NK-92 (cell line): ENCODE measurements around the gene AMZ1.
"Not testable (repeated sequence)": the region's sequence is repeated elsewhere in the genome, so short reads cannot be mapped to it uniquely, and the experiment has no call there.

Source experiments
- DNase-seq: peaks from one replicate; lab custom pipeline; 2025; ENCODE audit not compliant: unreplicated experiment; lab: John Stamatoyannopoulos, UW

AMZ1 gene

GRCh38 chr7:2710286-2710655, 22.3 kb downstream of the AMZ1 start:
- DNase-seq: no peak

GRCh38 chr7:2710901-2711551, 23.0 kb downstream of the AMZ1 start:
- no peak for DNase-seq

GRCh38 chr7:2711895-2712675, 24.1 kb downstream of the AMZ1 start:
- no peak for DNase-seq

GRCh38 chr7:2713370-2713769, 25.4 kb downstream of the AMZ1 start:
- no peak for DNase-seq

GRCh38 chr7:2713978-2714377, 26.0 kb downstream of the AMZ1 start:
- DNase-seq: no peak

- DNase-seq: no peak
These were observed 26.6 kb downstream of the AMZ1 start for GRCh38 chr7:2714636-2715035.

- no peak for DNase-seq
These were observed 27.6 kb downstream of the AMZ1 start for GRCh38 chr7:2715341-2716231.

GRCh38 chr7:2716488-2716887, 28.5 kb downstream of the AMZ1 start:
- no peak for DNase-seq

- no peak for DNase-seq
These were observed 28.9 kb downstream of the AMZ1 start for GRCh38 chr7:2716906-2717292.

- DNase-seq: no peak
These were observed 29.6 kb downstream of the AMZ1 start for GRCh38 chr7:2717293-2718261.

- no peak for DNase-seq
These were observed 30.4 kb downstream of the AMZ1 start for GRCh38 chr7:2718296-2718965.

- DNase-seq: no peak
These were observed 31.0 kb downstream of the AMZ1 start for GRCh38 chr7:2719007-2719406.

- no peak for DNase-seq
These were observed 32.0 kb downstream of the AMZ1 start for GRCh38 chr7:2720024-2720423.

GRCh38 chr7:2721842-2722241, 33.8 kb downstream of the AMZ1 start:
- DNase-seq: no peak

GRCh38 chr7:2722591-2722990, 34.6 kb downstream of the AMZ1 start:
- DNase-seq: no peak

GRCh38 chr7:2723138-2723850, 35.3 kb downstream of the AMZ1 start:
- DNase-seq: no peak

GRCh38 chr7:2724036-2724435, 36.0 kb downstream of the AMZ1 start:
- DNase-seq: not testable (repeated sequence)

- DNase-seq: no peak
These were observed 36.6 kb downstream of the AMZ1 start for GRCh38 chr7:2724453-2725177.
